HG03558 (cell line): ENCODE data around the gene KHK.

Experiments used
- ATAC-seq: cut with Tn5 transposase; IDR thresholded peaks from one replicate; pipeline ENCODE4 v1.9.1; 2021; ENCODE audit warnings: moderate number of reproducible peaks; ENCODE audit not compliant: unreplicated experiment; ENCODE audit errors: extremely low read depth

KHK gene

DNA sequence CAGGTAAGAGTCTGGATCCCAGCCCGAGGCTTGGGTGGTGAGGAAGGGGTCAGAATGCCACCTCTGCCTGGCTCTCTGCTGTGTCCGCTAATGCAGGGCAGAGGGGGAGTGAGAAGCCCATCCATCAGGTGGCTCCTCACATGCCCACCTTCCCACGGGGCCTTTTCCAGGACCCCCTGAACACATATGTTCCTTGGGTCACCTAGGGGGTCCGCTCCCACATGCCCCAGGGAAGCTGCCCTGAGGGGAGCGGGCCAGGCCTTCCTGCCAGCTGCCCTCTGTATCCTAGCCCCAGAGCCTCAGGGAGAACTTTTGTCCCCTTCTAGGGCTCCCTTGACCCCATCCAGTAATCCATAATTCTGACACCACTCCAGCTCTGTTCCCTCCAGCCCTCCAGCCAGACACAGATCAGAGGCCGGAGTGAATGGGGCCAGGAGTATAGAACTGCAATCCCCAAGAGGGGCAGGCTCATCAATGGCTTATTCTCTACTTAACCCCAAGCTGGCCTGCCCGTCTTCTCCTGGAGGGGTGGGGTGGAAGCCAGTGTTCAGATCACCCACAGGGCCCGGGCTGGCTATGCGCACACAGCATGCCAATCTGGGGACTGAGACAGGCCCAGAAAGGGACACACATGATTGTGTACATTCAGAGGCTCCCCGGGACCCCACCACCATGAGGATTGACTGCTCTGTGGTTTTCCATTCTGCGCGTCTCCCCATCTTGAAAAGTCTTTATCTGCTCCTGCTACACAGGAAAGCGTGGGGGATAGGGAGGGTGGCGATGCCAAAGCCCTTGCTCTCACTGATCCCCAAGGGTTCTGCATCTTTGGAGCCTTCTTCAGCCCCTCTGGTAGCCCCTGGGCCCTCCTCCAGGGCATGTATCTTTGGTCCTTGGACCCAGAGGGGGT is 7.1 kb upstream of the KHK start:
- no peak for ATAC-seq

DNA sequence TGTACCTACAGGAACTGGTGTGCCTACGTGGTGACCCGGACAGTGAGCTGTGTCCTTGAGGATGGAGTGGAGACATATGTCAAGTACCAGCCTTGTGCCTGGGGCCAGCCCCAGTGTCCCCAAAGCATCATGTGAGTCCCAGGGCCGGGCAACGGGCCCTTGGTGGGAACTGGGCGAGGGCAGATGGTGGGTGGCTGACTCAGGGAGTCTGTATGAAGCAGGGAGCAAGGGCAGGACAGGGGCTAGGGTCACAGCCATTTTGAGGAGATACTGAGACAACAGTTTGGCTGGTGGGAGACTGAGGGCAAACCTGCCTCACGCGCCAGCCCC is 6.5 kb upstream of the KHK start:
- no peak for ATAC-seq

DNA sequence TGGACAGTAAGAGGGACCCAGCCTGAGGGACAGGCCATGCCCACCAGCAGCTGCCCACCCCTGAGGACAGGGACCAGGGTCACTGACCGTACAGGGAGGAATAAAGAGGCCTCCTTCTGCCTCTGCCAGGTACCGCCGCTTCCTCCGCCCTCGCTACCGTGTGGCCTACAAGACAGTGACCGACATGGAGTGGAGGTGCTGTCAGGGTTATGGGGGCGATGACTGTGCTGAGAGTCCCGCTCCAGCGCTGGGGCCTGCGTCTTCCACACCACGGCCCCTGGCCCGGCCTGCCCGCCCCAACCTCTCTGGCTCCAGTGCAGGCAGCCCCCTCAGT is 6.0 kb upstream of the KHK start:
- ATAC-seq = no peak

DNA sequence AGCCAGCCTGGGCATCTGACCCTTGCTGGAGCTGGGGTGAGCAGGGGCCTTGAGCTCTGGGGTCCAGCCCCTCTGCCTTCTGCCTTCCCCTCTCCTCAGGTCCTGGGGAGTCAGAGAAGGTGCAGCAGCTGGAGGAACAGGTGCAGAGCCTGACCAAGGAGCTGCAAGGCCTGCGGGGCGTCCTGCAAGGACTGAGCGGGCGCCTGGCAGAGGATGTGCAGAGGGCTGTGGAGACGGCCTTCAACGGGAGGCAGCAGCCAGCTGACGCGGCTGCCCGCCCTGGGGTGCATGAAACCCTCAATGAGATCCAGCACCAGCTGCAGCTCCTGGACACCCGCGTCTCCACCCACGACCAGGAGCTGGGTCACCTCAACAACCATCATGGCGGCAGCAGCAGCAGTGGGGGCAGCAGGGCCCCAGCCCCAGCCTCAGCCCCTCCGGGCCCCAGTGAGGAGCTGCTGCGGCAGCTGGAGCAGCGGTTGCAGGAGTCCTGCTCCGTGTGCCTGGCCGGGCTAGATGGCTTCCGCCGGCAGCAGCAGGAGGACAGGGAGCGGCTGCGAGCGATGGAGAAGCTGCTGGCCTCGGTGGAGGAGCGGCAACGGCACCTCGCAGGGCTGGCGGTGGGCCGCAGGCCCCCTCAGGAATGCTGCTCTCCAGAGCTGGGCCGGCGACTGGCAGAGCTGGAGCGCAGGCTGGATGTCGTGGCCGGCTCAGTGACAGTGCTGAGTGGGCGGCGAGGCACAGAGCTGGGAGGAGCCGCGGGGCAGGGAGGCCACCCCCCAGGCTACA is 4.4 kb upstream of the KHK start:
- no peak for ATAC-seq

DNA sequence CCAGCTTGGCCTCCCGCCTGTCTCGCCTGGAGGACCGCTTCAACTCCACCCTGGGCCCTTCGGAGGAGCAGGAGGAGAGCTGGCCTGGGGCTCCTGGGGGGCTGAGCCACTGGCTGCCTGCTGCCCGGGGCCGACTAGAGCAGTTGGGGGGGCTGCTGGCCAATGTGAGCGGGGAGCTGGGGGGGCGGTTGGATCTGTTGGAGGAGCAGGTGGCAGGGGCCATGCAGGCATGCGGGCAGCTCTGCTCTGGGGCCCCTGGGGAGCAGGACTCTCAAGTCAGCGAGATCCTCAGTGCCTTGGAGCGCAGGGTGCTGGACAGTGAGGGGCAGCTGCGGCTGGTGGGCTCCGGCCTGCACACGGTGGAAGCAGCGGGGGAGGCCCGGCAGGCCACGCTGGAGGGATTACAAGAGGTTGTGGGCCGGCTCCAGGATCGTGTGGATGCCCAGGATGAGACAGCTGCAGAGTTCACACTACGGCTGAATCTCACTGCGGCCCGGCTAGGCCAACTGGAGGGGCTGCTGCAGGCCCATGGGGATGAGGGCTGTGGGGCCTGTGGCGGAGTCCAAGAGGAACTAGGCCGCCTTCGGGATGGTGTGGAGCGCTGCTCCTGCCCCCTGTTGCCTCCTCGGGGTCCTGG is 3.7 kb upstream of the KHK start:
- no peak for ATAC-seq

DNA sequence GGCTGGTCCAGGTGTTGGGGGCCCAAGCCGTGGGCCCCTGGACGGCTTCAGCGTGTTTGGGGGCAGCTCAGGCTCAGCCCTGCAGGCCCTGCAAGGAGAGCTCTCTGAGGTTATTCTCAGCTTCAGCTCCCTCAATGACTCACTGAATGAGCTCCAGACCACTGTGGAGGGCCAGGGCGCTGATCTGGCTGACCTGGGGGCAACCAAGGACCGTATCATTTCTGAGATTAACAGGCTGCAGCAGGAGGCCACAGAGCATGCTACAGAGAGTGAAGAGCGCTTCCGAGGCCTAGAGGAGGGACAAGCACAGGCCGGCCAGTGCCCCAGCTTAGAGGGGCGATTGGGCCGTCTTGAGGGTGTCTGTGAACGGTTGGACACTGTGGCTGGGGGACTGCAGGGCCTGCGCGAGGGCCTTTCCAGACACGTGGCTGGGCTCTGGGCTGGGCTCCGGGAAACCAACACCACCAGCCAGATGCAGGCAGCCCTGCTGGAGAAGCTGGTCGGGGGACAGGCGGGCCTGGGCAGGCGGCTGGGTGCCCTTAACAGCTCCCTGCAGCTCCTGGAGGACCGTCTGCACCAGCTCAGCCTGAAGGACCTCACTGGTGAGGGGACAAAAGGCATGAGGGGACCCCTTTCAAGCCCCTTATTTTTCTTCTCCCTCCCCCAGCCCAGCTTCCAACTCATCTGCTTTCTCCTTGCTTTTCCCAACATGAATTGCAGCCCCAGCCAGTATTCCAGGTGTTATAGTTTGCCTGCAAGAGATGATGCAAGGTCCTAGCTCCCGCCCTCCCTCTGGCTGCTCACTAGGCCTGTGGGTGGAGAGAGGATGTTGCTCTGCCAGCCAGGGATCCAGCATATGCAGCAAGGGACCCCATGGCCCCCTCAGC is 2.9 kb upstream of the KHK start:
- ATAC-seq = no peak

DNA sequence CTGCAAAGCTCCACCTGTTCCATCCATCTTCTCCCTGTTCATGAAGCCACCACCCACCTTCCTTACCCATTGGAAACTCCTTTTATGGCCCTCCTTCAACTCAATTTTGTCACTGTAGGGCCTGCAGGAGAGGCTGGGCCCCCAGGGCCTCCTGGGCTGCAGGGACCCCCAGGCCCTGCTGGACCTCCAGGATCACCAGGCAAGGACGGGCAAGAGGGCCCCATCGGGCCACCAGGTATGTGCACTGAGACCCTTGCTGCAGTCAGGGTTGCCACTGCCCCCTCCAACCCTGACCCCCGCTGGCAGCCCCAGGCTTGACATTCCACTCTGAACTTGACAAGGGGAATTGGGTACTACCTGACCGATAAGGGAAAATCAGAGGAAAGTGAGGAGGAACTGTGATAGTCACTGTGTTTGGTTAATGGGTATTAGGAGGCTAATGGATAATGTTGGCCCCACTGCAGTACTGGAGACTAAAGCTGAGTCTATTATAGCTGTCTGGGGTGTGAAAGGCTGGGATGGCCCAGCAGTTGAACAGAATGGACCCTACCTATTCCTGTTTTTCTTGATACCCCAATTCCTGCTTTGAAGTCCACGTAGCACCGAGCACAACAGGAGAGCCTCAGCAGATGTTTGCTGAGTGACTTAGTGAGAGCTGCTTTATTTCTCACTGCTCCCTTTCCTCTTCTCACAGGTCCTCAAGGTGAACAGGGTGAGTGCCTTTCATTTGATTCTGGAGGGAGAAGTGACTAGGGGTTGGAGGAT is 2.1 kb upstream of the KHK start:
- ATAC-seq = no peak

DNA sequence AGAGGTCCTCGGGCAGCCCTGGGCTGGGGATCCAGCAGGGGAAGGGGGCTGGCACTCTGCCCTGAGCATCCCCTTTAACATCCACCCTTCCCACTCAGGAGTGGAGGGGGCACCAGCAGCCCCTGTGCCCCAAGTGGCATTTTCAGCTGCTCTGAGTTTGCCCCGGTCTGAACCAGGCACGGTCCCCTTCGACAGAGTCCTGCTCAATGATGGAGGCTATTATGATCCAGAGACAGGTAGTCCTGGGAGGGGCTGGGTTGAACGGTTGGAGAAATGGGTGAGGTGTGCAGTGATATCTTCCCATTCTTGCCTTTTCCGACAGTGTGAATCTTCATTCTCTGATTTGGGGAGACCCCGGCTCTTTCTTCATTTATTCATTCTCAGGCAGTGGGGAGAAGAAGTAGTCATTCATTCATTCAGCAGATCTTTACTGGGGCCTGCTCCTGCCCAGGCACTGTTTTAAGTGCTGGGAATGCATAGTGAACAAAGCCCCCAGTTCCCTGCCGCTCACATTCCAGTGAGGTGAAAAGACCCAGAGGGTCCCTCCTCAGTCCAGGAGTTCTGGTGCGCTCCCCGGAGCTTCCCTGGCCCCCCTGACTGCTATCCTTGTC is 1.4 kb upstream of the KHK start:
- ATAC-seq = no peak

DNA sequence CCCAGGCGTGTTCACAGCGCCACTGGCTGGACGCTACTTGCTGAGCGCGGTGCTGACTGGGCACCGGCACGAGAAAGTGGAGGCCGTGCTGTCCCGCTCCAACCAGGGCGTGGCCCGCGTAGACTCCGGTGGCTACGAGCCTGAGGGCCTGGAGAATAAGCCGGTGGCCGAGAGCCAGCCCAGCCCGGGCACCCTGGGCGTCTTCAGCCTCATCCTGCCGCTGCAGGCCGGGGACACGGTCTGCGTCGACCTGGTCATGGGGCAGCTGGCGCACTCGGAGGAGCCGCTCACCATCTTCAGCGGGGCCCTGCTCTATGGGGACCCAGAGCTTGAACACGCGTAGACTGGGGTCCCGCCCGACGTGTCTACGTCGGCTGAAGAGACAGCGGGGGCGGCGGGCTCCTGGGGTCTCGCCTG is 891 bp upstream of the KHK start:
- no peak for ATAC-seq

DNA sequence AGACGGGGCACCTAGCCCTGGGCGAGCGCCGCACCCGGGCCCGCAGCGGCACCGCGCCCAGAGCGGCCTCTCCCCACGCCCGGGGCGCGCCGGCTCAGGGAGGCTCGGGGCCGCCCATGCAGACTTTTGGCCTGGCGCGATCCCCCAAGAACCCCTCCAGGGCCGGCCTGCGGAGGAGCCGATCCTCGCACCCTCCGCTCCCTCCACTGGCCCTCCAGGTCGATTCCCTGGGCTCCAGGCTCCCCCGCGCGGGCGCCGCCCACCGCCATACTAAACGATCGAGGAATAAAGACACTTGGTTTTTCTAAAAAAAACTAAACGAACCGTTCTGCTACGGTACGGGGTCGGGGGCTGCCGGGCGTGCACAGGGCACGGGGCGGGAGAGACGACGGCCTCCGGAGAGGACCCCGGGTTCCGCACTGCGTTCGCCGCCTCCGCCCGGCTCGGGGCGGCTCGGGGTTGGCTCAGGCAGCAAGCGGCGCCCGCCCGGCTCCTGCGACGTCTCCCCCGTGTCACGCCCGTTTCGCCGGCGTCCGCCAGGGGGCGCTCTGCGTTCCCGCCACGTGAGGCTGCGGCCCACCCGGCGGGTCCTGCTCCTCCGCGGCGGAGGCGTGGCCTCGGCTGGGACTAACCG is 365 bp upstream of the KHK start:
- peak; percentile 75 for ATAC-seq

DNA sequence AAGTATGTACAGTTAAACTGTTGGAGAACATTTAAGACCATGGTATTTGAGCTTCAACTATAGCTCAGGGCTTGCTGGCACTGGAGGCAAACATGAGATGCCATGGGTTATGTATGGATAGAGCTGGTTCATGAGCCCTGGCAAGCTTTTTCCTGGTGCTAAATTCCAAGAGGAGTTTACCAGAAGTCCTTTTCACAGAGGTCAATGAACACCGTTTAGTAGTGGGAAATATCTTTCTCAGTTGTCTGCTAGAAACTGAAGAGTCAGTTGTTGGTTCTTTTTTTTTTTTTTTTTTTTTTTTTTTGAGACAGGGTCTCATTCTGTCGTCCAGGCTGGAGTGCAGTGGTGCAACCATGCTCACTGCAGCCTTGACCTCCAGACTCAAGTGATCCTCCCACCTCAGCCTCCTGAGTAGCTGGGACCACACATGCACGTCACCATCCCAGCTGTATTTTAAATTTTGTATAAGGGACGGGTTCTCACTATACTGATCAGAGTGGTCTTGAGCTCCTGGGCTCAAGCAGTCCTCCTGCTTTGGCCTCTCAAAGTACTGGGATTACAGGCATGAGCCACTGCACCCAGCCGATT is 1.3 kb downstream of the KHK start:
- ATAC-seq = no peak

DNA sequence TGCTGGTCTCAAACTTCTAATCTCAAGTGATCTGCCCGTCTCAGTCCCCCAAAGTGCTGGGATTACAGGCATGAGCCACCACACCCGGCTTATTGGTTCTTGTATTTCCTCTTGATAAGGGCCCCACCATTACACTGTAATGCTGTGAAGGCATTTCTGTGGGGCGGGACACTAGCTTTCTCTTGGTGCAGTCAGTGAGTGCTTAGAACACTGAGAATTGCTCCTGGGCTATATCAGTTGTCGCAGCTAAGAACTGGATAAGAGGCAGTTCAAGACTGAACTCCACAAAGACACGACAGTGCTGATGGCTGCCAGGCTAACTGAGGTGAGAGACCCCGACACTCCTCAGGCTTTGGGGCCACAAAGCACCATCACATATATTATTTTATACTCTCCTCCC is 2.1 kb downstream of the KHK start:
- ATAC-seq = no peak

DNA sequence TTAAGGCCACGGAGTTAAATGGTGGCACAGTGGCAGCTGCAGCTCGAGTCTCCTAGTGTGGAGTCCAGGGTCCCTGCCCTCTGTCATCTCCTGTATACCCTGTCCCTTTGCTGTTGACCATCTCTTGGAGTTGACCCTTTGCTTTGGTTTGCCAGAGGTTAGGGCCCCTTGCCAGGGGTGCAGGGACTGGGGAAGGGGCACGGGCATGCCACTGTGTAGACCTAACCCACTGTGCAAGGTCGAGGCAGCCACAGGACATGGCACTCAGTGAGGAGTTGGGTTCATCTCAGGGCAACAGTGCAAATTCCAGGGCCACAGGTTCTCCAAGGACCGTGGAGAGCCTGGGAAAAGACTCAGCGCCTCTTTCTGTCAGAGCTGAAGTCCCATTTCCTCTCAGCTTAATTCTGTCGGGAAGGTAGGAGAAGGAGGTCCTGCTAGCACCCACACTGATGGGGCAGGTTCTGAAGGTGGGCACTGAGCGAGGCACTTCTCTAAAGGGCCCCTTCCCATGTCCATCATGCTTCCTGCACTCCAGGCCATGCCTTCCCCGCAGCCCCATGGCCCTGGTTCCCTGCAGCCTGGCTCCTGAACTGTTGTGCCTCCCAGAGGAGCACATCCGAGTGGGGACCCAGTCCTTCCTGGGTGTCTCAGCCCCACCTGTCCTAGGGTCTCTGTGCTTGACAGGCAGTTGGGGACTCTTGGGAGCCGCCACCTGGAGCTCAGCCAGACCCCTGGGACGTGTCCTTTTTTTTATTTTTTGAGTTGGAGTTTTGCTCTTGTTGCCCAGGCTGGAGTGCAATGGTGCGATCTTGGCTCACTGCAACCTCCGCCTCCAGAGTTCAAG is 2.8 kb downstream of the KHK start:
- no peak for ATAC-seq

DNA sequence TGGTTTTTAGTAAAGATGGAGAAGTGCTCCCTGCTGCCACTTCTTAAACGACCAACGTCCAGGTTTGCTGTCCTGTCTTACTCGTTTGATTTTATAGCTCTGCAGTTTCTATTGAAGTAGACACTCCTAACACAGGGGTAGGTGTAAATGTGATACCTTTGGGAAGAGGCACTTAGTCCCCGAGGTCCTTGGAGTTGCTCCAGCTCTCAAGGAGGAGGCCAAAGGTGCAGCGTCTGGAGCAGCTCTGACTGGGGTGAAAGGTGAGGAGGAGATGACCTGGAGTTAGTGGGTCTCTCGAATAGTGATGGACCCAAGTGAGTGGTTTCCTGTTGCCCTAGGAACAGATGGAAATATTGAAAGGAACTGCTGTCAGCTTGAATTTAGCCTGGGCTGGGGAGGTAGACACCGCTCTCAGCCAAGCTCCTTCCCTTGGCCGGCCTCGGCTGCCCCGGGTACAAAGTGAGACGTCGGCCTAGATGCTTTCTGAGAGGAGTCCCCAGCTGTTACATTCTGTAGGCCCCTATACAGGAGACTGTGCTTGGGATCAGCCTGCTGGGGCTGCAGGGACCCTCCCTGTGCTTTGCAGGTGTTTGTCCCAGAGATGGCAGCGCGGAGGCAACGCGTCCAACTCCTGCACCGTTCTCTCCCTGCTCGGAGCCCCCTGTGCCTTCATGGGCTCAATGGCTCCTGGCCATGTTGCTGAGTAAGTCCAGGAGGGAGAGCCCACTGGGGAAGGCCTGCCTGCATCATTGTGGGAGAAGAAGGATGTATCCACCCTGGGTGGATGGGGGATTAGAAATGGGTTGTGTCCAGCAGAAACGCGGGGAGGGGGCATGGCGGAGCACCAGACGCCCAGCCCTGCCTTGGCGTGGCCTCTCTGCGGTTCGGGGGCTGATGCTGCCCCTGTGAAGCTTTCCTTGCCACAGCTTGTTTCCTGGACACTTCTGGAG is 5.4 kb downstream of the KHK start:
- no peak for ATAC-seq

DNA sequence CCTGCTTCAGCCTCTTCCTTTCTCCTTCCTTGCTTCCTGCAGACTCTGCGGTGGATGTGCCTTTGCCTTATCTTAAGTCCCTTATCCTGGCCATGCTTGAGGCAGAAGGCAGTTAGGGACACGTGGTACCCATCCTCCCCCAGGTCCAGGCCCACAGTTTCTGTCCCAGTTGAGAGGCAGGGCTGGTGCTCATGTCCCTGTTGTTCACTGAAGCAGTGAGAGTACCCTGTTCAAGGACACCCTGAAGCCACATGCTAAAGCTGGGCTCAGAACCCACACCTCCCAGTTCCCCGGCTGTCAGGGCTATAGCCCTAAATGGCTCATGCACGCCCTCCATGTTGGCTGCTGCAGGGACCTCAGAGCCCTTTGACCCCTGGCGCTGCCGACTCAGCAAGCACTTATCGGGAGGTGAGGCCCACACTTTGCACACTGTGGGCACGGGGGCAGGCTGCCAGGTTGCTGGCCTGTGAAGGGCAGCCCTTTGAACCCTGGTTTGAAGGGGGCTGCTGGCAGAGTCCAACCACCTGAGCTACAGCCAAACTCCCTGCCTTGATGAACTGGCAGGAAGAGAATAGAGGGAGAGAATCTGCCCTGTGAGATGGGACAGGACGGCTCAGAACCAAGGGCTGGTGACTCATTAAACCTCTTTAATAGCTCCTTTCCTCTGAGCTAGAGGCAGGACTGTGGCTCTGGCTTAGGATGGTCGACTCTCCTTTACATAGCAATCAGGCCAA is 6.3 kb downstream of the KHK start:
- ATAC-seq = no peak
